GM06990 (cell line): ENCODE data around the gene SYT9.

Experiments
- DNase-seq: peaks from one replicate; pipeline ENCODE4 v3.0.0-alpha.2; 2011; ENCODE audit not compliant: insufficient read length; ENCODE audit errors: extremely low read depth
- H3K27me3 ChIP-seq: replicated peaks from 2 replicates; pipeline ENCODE4 v1.6.0; 2011; ENCODE audit warnings: low read length; ENCODE audit not compliant: control insufficient read depth, insufficient read depth
- H3K36me3 ChIP-seq: 2 replicates; pipeline ENCODE4 v1.5.1; 2011; ENCODE audit warnings: low read length; ENCODE audit not compliant: control insufficient read depth, insufficient read depth
- H3K4me3 ChIP-seq: replicated peaks from 2 replicates; pipeline ENCODE4 v1.5.1; 2011; ENCODE audit warnings: low read depth, mild to moderate bottlenecking, control low read depth, low read length
- TF ChIP-seq, protein P1 (sequence below): IDR thresholded peaks from 2 replicates; pipeline ENCODE4 v1.5.1; 2011; ENCODE audit warnings: low read length, control low read depth, mild to moderate bottlenecking, inconsistent platforms; ENCODE audit not compliant: insufficient read depth, poor library complexity, severe bottlenecking

The SYT9 gene, protein sequence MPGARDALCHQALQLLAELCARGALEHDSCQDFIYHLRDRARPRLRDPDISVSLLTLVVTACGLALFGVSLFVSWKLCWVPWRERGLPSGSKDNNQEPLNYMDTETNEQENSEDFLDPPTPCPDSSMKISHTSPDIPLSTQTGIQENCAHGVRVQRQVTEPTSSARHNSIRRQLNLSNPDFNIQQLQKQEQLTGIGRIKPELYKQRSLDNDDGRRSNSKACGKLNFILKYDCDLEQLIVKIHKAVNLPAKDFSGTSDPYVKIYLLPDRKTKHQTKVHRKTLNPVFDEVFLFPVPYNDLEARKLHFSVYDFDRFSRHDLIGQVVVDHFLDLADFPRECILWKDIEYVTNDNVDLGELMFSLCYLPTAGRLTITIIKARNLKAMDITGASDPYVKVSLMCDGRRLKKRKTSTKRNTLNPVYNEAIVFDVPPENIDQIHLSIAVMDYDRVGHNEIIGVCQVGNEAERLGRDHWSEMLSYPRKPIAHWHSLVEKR

GRCh38 chr11:7251836-7252682 is at the start of gene SYT9:
SYT9 (plus strand) TSS chr11:7251904; CDS start chr11:7252187, 283 bp downstream.
- peaks cover 6% of the 10 kb centered on the region for H3K27me3 ChIP-seq
- TF ChIP-seq, protein P1, sequence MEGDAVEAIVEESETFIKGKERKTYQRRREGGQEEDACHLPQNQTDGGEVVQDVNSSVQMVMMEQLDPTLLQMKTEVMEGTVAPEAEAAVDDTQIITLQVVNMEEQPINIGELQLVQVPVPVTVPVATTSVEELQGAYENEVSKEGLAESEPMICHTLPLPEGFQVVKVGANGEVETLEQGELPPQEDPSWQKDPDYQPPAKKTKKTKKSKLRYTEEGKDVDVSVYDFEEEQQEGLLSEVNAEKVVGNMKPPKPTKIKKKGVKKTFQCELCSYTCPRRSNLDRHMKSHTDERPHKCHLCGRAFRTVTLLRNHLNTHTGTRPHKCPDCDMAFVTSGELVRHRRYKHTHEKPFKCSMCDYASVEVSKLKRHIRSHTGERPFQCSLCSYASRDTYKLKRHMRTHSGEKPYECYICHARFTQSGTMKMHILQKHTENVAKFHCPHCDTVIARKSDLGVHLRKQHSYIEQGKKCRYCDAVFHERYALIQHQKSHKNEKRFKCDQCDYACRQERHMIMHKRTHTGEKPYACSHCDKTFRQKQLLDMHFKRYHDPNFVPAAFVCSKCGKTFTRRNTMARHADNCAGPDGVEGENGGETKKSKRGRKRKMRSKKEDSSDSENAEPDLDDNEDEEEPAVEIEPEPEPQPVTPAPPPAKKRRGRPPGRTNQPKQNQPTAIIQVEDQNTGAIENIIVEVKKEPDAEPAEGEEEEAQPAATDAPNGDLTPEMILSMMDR, result no peak
- peak within 1 kb of the TSS; percentile 49 for H3K4me3 ChIP-seq
- no peaks in the 10 kb centered on the region for H3K36me3 ChIP-seq
- DNase-seq, result peak; percentile 23

- TF ChIP-seq, protein P1, result no peak
- Histone ChIP-seq H3K27me3 (no peaks in the 10 kb centered on the region), H3K36me3 (no peaks in the 10 kb centered on the region), H3K4me3 (no peak overlapping the region)
- no peak for DNase-seq
Measured at GRCh38 chr11:7202412-7202811, 49.3 kb upstream of the SYT9 start.

DNA sequence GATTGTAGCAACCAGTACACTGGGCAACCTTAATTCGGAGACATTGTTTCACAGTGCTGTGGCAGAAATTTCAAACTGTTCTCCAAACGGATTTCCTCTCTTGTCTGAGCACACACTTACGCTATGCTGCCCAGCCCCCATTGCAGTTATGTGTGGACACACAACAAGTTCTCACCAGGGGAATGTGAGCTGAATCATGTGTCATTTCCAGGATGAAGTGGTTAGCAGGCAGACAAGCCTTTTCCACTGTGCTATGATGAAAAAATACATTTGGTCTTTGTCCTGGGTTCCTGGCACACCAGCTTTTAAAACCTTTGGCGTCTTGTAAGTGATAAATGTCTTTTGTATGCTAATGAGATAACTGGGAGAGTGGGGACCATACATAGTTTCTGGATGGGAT is 46.9 kb upstream of the SYT9 start:
- Histone ChIP-seq H3K27me3 (no peaks in the 10 kb centered on the region), H3K4me3 (no peak overlapping the region), H3K36me3 (no peaks in the 10 kb centered on the region)
- TF ChIP-seq, protein P1, result no peak
- DNase-seq, result no peak

- no peaks in the 10 kb centered on the region for H3K27me3 ChIP-seq
- no peak for DNase-seq
- H3K4me3 ChIP-seq, result no peak overlapping the region
- H3K36me3 ChIP-seq, result no peaks in the 10 kb centered on the region
- TF ChIP-seq, protein P1, result no peak
Measured at GRCh38 chr11:7208391-7208790, 43.3 kb upstream of the SYT9 start.

- no peak overlapping the region for H3K4me3 ChIP-seq
- no peaks in the 10 kb centered on the region for H3K36me3 ChIP-seq
- no peaks in the 10 kb centered on the region; the same call in none of the 2 replicates for H3K27me3 ChIP-seq
- TF ChIP-seq, protein P1, result no peak
- DNase-seq, result no peak
Measured at GRCh38 chr11:7219491-7219890, 32.2 kb upstream of the SYT9 start.
